ENCODE measurements around the gene ZMYM2.

- no peak for TF ChIP-seq CTCF (IDR thresholded peaks at IDR 0.05)
- no peak for TF ChIP-seq POLR2AphosphoS5 (IDR thresholded peaks at IDR 0.05)
- no peak for TF ChIP-seq POLR2A (IDR thresholded peaks at IDR 0.05)
Measured at GRCh38 chr13:20106742-20107141, 148.2 kb downstream of the ZMYM2 start.

Measured in suprapubic skin (tissue), 4 donors.